Urothelium cell line (cell line): Measurements from ENCODE around the gene CUL5.
"Not testable (repeated sequence)": the region's sequence is repeated elsewhere in the genome, so short reads cannot be mapped to it uniquely, and the experiment has no call there.

Source experiments
- DNase-seq: peaks from one replicate; pipeline ENCODE4 v3.0.0; 2011; ENCODE audit warnings: low spot score, mixed read lengths
- FAIRE-seq: peaks from 2 replicates; lab custom pipeline; 2011; peaks lifted over from hg19 to GRCh38; lab: Jason Lieb, UNC

CUL5 gene

GRCh38 chr11:108101090-108101775 is 92.5 kb downstream of the CUL5 start:
- no peak for DNase-seq
- no peak for FAIRE-seq

- no peak for DNase-seq
- FAIRE-seq: no peak
Observed at GRCh38 chr11:108111126-108111525, 102.4 kb downstream of the CUL5 start.

GRCh38 chr11:108112057-108112456 is 103.4 kb downstream of the CUL5 start:
- DNase-seq (no peak), FAIRE-seq (no peak)

GRCh38 chr11:108115500-108116140 is 106.9 kb downstream of the CUL5 start:
- FAIRE-seq: no peak
- DNase-seq: peak; percentile 12

GRCh38 chr11:108117746-108118371 is 109.2 kb downstream of the CUL5 start:
- peak; percentile 27 for DNase-seq
- no peak for FAIRE-seq

- DNase-seq, FAIRE-seq: not testable (repeated sequence)
Observed at GRCh38 chr11:108120936-108121273, 112.2 kb downstream of the CUL5 start.

- DNase-seq: peak; percentile 96
- FAIRE-seq: peak; percentile 84
Observed at GRCh38 chr11:108121274-108122155, 112.8 kb downstream of the CUL5 start, which contains the start of gene ACAT1. TSS of gene ACAT1 (plus strand) at chr11:108121567. CDS start at chr11:108121607, 40 bp downstream.

- DNase-seq (peak; percentile 8), FAIRE-seq (no peak)
Observed at GRCh38 chr11:108122166-108122628, 113.5 kb downstream of the CUL5 start.

GRCh38 chr11:108125096-108125495 is 116.4 kb downstream of the CUL5 start:
- no peak for FAIRE-seq
- DNase-seq: no peak

- FAIRE-seq (no peak), DNase-seq (no peak)
Observed at GRCh38 chr11:108128772-108129171, 120.1 kb downstream of the CUL5 start.

GRCh38 chr11:108131993-108132392 is 123.3 kb downstream of the CUL5 start:
- DNase-seq (no peak), FAIRE-seq (no peak)

GRCh38 chr11:108132993-108133538 is 124.4 kb downstream of the CUL5 start:
- FAIRE-seq: not testable (repeated sequence)

GRCh38 chr11:108135845-108136544 is 127.3 kb downstream of the CUL5 start:
- DNase-seq (peak; percentile 12), FAIRE-seq (no peak)

More at GRCh38 chr11:108132993-108133538, 124.4 kb downstream of the CUL5 start:
- not testable (repeated sequence) for DNase-seq

- no peak for DNase-seq
- no peak for FAIRE-seq
Observed at GRCh38 chr11:108137212-108137611, 128.5 kb downstream of the CUL5 start.

- DNase-seq: no peak
- no peak for FAIRE-seq
Observed at GRCh38 chr11:108142304-108142703, 133.6 kb downstream of the CUL5 start.

- FAIRE-seq: no peak
- no peak for DNase-seq
Observed at GRCh38 chr11:108144615-108145014, 135.9 kb downstream of the CUL5 start.

- DNase-seq (no peak), FAIRE-seq (no peak)
Observed at GRCh38 chr11:108147150-108147549, 138.5 kb downstream of the CUL5 start.

GRCh38 chr11:108148556-108148955 is 139.9 kb downstream of the CUL5 start:
- no peak for FAIRE-seq

GRCh38 chr11:108154591-108154990 is 145.9 kb downstream of the CUL5 start:
- DNase-seq: no peak
- no peak for FAIRE-seq

More at GRCh38 chr11:108148556-108148955, 139.9 kb downstream of the CUL5 start:
- DNase-seq: no peak
